Measurements from ENCODE around the gene DCAF5.

GRCh38 chr14:69014829-69015259, 138.1 kb downstream of the DCAF5 start:
- TF ChIP-seq, protein P1, sequence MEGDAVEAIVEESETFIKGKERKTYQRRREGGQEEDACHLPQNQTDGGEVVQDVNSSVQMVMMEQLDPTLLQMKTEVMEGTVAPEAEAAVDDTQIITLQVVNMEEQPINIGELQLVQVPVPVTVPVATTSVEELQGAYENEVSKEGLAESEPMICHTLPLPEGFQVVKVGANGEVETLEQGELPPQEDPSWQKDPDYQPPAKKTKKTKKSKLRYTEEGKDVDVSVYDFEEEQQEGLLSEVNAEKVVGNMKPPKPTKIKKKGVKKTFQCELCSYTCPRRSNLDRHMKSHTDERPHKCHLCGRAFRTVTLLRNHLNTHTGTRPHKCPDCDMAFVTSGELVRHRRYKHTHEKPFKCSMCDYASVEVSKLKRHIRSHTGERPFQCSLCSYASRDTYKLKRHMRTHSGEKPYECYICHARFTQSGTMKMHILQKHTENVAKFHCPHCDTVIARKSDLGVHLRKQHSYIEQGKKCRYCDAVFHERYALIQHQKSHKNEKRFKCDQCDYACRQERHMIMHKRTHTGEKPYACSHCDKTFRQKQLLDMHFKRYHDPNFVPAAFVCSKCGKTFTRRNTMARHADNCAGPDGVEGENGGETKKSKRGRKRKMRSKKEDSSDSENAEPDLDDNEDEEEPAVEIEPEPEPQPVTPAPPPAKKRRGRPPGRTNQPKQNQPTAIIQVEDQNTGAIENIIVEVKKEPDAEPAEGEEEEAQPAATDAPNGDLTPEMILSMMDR (IDR thresholded peaks at IDR 0.05) = no peak
- TF ChIP-seq POLR2A (IDR thresholded peaks at IDR 0.05) = no peak
